SK-N-SH treated with all-trans-retinoic acid at 6 μM for 48 hours (cell line): ENCODE measurements around the gene FBXO45.

Experiments used
- GLIS3 ChIP-seq: fragments of 250-450 bp; sonication (Bioruptor Pico); IDR thresholded peaks from 2 replicates; pipeline ENCODE4 v1.5.0; 2020; ENCODE audit warnings: mild to moderate bottlenecking, moderate library complexity
- PPARA ChIP-seq: fragments of 250-450 bp; sonication (Bioruptor Pico); IDR thresholded peaks from 2 replicates; pipeline ENCODE4 v1.5.0; 2020; ENCODE audit warnings: mild to moderate bottlenecking, borderline replicate concordance
- TOX ChIP-seq: fragments of 250-450 bp; sonication (Bioruptor Pico); IDR thresholded peaks from 2 replicates; pipeline ENCODE4 v1.8.0; 2021; ENCODE audit warnings: mild to moderate bottlenecking, moderate library complexity, borderline replicate concordance
- ZFP3 ChIP-seq: fragments of 250-450 bp; sonication (Bioruptor Pico); IDR thresholded peaks from 2 replicates; pipeline ENCODE4 v1.5.0; 2020; ENCODE audit warnings: mild to moderate bottlenecking, moderate library complexity
- ZNF565 ChIP-seq: fragments of 450-650 bp; formaldehyde crosslinking; conservative IDR thresholded peaks from 2 replicates; pipeline ENCODE4 v1.5.0; 2020; ENCODE audit warnings: low read depth, mild to moderate bottlenecking, moderate library complexity
- TF ChIP-seq, protein P1 (sequence below): fragments of 250-450 bp; sonication (Bioruptor Pico); IDR thresholded peaks from 2 replicates; pipeline ENCODE4 v1.5.1; 2020; ENCODE audit warnings: low read depth, mild to moderate bottlenecking, moderate library complexity
- TF ChIP-seq, protein P2 (sequence below): fragments of 250-450 bp; sonication (Bioruptor Pico); IDR thresholded peaks from 2 replicates; pipeline ENCODE4 v1.8.0; 2021; ENCODE audit warnings: low read depth, mild to moderate bottlenecking, moderate library complexity, borderline replicate concordance
- TF ChIP-seq, protein P3 (sequence below): fragments of 250-450 bp; sonication (Bioruptor Pico); IDR thresholded peaks from 2 replicates; pipeline ENCODE4 v1.8.0; 2020; ENCODE audit warnings: mild to moderate bottlenecking, moderate library complexity, borderline replicate concordance

DNA sequence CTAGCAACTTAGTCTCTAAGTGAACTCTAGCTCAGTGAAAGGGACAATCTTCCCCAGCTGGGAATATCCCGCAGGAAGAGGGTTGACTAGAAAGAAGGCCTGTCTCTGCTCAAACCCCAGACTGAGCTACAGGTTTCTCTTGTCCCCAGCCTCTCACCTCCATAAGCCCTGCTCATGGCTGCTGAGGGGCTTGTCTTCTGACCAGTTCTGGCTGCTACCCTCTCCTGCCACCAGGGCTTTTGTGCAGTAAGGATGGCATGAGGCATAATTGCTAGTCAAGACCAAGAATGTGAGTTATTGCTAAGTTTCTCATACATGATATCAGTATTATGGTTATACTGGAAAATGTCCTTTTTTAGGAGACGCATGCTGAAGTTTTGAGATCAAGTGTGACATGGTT lies 21.4 kb upstream of the FBXO45 start:
- TF ChIP-seq, protein P1, sequence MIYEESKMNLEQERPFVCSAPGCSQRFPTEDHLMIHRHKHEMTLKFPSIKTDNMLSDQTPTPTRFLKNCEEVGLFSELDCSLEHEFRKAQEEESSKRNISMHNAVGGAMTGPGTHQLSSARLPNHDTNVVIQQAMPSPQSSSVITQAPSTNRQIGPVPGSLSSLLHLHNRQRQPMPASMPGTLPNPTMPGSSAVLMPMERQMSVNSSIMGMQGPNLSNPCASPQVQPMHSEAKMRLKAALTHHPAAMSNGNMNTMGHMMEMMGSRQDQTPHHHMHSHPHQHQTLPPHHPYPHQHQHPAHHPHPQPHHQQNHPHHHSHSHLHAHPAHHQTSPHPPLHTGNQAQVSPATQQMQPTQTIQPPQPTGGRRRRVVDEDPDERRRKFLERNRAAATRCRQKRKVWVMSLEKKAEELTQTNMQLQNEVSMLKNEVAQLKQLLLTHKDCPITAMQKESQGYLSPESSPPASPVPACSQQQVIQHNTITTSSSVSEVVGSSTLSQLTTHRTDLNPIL (CRISPR knock-in tag) = no peak
- TF ChIP-seq GLIS3 (CRISPR knock-in tag) (no peak), ZFP3 (CRISPR knock-in tag) (no peak), ZNF565 (no peak), PPARA (CRISPR knock-in tag) (no peak), TOX (no peak)
- TF ChIP-seq, protein P2, sequence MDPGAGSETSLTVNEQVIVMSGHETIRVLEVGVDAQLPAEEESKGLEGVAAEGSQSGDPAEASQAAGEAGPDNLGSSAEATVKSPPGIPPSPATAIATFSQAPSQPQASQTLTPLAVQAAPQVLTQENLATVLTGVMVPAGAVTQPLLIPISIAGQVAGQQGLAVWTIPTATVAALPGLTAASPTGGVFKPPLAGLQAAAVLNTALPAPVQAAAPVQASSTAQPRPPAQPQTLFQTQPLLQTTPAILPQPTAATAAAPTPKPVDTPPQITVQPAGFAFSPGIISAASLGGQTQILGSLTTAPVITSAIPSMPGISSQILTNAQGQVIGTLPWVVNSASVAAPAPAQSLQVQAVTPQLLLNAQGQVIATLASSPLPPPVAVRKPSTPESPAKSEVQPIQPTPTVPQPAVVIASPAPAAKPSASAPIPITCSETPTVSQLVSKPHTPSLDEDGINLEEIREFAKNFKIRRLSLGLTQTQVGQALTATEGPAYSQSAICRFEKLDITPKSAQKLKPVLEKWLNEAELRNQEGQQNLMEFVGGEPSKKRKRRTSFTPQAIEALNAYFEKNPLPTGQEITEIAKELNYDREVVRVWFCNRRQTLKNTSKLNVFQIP (CRISPR knock-in tag) = no peak
- TF ChIP-seq, protein P3, sequence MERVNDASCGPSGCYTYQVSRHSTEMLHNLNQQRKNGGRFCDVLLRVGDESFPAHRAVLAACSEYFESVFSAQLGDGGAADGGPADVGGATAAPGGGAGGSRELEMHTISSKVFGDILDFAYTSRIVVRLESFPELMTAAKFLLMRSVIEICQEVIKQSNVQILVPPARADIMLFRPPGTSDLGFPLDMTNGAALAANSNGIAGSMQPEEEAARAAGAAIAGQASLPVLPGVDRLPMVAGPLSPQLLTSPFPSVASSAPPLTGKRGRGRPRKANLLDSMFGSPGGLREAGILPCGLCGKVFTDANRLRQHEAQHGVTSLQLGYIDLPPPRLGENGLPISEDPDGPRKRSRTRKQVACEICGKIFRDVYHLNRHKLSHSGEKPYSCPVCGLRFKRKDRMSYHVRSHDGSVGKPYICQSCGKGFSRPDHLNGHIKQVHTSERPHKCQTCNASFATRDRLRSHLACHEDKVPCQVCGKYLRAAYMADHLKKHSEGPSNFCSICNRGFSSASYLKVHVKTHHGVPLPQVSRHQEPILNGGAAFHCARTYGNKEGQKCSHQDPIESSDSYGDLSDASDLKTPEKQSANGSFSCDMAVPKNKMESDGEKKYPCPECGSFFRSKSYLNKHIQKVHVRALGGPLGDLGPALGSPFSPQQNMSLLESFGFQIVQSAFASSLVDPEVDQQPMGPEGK (CRISPR knock-in tag) = no peak
